ENCODE measurements around the gene TARP. TPM values are rescaled to one million over a fixed set of nuclear protein-coding genes. Genes with fewer than 3 reads are reported as not detected.

The TARP gene

GRCh38 chr7:38211486-38211885 lies 62.0 kb downstream of the TARP start:
- TF ChIP-seq EP300 (IDR thresholded peaks at IDR 0.05): no peak
- TF ChIP-seq CTCF (IDR thresholded peaks at IDR 0.05): no peak
- TF ChIP-seq POLR2A (IDR thresholded peaks at IDR 0.05): no peak
- peak overlapping the region in 1 of 4 donors; percentile 6 for H3K27ac ChIP-seq
- peaks cover 0 to 32% (median 0%) of the 10 kb centered on the region in 3 donors for H3K36me3 ChIP-seq
- WGBS, 2 donors: 96% methylated on average over 1 of the region's 1 CpG
- H3K4me3 ChIP-seq: no peak overlapping the region
- no peaks in the 10 kb centered on the region for H3K9me3 ChIP-seq
- DNase-seq (ENCODE audit: low spot score in 2 of 2): no peak
- H3K4me1 ChIP-seq: peaks cover 0 to 22% (median 4%) of the 10 kb centered on the region in 4 donors
- no peaks in the 10 kb centered on the region for H3K27me3 ChIP-seq

Small RNA genes within 50 kb of the gene (small RNA-seq; reads per million reads assigned to genes)
- gene TRGJ1 (not detected), gene TRGJ2 (not detected), gene TRGJP (not detected), gene TRGJP1 (not detected), gene TRGJP2 (not detected), gene TRGVA (not detected)

Other genes starting within 250 kb of the TARP start
- 10 to 100 TPM; 28.3 to 42.9 (median 35.6) TPM for gene STARD3NL, start 95.4 kb downstream of the TARP start, total RNA-seq

Data from tibial nerve (tissue), 4 donors.